Brain microvascular endothelial cell (primary cell): Measurements from ENCODE around the gene CHST9.

Source experiments
- DNase-seq: peaks from one replicate; pipeline ENCODE4 v3.0.0-alpha.2; 2020
- H3K27ac ChIP-seq: fragments of 250-450 bp; sonication (Bioruptor Pico); 2 replicates; pipeline ENCODE4 v1.5.1; 2020; ENCODE audit warnings: mild to moderate bottlenecking, moderate library complexity
- H3K27me3 ChIP-seq: fragments of 250-450 bp; sonication (Bioruptor Pico); replicated peaks from 2 replicates; pipeline ENCODE4 v1.5.1; 2020; ENCODE audit warnings: mild to moderate bottlenecking
- H3K36me3 ChIP-seq: fragments of 250-450 bp; sonication (Bioruptor Pico); replicated peaks from 2 replicates; pipeline ENCODE4 v1.5.1; 2020; ENCODE audit warnings: mild to moderate bottlenecking
- H3K4me3 ChIP-seq: 2 replicates; pipeline ENCODE4 v1.5.1; 2011; ENCODE audit warnings: low read depth, mild to moderate bottlenecking, control low read depth, low read length, moderate library complexity
- in situ Hi-C: cut with HindIII; loops from 2 replicates; pipeline ENCODE4 v1.10.0; 2017; ENCODE audit warnings: low sequenced_read_pairs, low pct_ligation_motif_present
- TF ChIP-seq, protein P1 (sequence below): IDR thresholded peaks from 2 replicates; pipeline ENCODE4 v1.5.1; 2011; ENCODE audit warnings: low read depth, mild to moderate bottlenecking, moderate library complexity, low read length, control low read depth, inconsistent platforms; ENCODE audit errors: missing control alignments

CHST9 gene

DNA sequence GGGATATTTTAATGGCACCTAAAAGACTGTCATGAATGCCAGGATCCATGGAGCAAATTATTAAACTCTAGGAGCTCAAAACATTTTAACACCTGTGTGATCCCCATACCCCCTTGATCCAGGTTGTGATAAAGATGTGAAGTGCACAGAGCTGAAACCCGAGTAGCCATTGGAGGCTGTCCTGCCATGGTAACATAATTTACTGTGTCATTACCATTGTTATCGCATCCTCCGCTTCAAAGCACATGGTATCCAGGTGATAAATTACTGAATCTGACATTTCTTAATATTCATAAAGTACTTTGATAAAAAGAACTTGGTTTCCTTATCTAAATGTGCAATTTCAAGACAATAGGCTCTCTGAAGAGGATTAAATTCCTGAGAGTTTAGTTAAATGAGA is 109.3 kb downstream of the CHST9 start:
- Histone ChIP-seq H3K4me3 (no peak overlapping the region), H3K36me3 (no peaks in the 10 kb centered on the region), H3K27me3 (no peaks in the 10 kb centered on the region), H3K27ac (no peak overlapping the region)
- no peak for DNase-seq
- in situ Hi-C loops, result no loop called here
- TF ChIP-seq, protein P1, sequence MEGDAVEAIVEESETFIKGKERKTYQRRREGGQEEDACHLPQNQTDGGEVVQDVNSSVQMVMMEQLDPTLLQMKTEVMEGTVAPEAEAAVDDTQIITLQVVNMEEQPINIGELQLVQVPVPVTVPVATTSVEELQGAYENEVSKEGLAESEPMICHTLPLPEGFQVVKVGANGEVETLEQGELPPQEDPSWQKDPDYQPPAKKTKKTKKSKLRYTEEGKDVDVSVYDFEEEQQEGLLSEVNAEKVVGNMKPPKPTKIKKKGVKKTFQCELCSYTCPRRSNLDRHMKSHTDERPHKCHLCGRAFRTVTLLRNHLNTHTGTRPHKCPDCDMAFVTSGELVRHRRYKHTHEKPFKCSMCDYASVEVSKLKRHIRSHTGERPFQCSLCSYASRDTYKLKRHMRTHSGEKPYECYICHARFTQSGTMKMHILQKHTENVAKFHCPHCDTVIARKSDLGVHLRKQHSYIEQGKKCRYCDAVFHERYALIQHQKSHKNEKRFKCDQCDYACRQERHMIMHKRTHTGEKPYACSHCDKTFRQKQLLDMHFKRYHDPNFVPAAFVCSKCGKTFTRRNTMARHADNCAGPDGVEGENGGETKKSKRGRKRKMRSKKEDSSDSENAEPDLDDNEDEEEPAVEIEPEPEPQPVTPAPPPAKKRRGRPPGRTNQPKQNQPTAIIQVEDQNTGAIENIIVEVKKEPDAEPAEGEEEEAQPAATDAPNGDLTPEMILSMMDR, result no peak

DNA sequence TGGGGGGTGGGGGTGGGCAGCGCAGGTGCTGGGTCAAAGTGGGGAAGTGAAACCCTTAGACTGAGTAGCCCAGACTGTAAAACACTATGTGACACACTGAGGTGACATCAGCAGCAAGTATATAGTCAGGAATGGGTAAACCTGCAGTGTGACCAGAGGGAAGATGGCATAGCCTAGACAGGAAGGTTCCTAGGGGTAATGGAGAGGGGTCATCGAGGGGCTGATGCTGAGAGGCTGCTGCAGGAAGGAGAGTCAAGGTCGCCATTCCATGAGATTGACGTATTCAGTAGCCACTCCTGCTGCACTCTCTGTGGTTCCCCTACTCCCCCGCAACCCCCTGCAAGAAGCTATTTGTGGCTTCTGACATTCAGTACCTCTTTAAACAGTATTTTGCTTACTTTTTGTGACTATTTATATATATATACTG is 111.7 kb downstream of the CHST9 start:
- H3K36me3 ChIP-seq, result no peaks in the 10 kb centered on the region
- DNase-seq, result no peak
- no peak overlapping the region for H3K27ac ChIP-seq
- in situ Hi-C loops, result no loop called here
- H3K27me3 ChIP-seq, result no peaks in the 10 kb centered on the region
- no peak overlapping the region for H3K4me3 ChIP-seq
- TF ChIP-seq, protein P1, result no peak

DNA sequence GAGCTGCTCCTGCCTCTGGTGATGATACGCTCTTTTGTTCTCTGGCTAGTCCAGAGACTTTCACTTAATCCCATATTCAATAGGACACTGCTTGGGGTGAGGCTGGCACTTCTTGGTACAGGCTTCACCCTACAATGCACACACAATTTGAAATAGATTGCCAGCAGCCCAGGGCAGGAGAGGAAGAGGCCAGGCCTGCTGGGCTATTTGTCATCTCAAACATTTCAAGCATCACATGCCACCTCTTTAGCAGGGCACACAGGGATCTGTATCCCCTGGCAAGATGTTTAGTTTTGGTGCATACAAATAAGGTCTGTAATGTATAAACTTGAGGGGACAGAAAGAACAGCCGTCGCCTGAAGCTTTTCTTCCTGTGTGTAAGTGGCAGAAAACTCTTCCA is 120.4 kb downstream of the CHST9 start:
- no peak overlapping the region for H3K4me3 ChIP-seq
- no peaks in the 10 kb centered on the region for H3K36me3 ChIP-seq
- TF ChIP-seq, protein P1, result no peak
- H3K27me3 ChIP-seq, result no peaks in the 10 kb centered on the region
- in situ Hi-C loops, result no loop called here
- no peak overlapping the region for H3K27ac ChIP-seq
- DNase-seq, result no peak

DNA sequence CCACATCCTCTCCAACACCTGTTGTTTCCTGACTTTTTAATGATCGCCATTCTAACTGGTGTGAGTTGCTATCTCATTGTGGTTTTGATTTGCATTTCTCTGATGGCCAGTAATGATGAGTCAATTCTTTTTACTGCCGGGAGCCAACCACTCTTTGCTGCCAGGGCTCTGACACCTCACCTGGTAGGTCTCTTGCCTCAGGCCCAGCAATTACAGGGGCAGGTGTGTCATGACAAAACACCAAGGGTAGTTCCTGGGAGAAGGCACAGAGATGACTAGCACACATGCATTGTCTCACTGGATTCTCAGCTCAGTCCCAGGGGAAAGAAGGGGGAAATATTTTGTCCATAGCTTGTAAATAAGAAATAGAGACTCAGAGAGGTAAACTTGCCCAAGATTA is 122.3 kb downstream of the CHST9 start:
- DNase-seq, result no peak
- in situ Hi-C loops, result no loop called here
- TF ChIP-seq, protein P1, result no peak
- Histone ChIP-seq H3K36me3 (no peaks in the 10 kb centered on the region), H3K4me3 (no peak overlapping the region), H3K27me3 (no peaks in the 10 kb centered on the region), H3K27ac (no peak overlapping the region)

DNA sequence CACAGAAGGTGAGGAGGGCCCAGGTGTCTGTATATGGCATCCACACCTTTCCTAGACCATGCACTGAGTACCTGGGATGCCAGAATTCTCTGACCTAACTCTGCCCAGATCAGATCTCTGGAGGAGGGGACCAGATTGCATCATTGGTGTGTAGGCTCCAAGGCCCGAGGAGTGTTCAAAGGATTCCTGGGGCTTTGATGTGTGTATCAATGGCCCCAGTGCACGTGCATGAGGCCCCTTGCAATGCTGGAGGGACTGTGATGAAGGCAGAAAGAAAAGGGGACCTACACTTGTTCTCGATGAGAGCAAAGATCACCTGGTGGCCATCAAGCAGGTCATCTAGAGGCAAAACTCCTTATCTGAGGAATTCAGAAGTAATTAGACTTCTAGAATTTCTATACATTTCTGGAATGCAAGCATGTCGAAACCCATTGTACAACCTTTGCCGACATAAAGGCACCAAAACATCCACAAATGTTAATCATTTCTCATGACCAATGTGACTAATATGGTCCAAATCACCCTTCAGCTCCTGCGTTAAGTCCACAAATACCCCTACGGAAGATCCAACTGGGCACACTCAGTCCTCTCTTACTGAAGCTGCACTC is 123.5 kb downstream of the CHST9 start:
- no peak for DNase-seq
- H3K4me3 ChIP-seq, result no peak overlapping the region
- in situ Hi-C loops, result no loop called here
- no peaks in the 10 kb centered on the region for H3K36me3 ChIP-seq
- no peak overlapping the region for H3K27ac ChIP-seq
- no peaks in the 10 kb centered on the region for H3K27me3 ChIP-seq
- TF ChIP-seq, protein P1, result no peak
